ENCODE data around the gene CCND1.

The CCND1 gene

DNA sequence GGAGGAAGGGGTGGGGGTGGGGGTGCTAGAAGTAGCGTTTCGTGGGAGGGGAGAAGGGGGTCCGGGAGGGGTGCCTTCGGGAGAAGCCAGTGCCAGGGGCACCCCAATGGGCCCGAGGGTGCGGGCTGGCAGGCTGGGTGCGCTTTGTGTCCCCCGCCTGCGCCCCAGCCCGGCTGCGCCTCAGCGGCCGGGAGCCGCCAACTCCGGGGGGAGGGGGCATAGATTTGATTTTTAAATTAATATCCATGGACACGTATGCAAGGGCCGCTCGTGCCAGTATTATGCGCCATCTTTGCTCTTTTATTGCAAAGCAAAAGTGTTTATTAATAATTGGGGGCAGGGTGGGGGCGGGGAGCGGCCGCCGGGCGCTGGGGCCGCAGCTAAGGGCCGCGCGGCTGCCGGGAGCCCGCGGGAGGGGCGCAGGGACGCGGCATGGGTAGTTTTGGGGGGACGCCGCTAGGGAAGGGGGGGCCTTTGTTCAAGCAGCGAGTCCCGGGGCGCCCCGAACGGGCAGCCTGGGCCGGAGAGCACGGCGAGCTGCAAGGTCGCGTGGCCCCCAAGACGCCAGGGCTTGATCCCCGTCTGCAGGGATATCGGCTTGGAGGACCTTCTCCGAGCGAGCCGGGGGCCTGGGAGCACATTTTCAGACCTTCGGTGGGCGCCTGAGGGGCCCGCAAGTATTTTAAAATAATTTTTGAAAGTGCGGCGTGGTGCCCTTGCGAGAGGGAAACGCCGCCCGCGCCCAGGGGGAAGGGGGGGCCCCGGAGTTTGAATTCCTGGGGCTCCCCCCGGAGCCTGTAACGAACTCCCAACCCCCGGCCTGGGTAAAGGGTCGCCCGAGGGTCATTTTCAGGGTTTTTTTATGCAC lies 959 bp downstream of the CCND1 start:
- no peak for DNase-seq

DNA sequence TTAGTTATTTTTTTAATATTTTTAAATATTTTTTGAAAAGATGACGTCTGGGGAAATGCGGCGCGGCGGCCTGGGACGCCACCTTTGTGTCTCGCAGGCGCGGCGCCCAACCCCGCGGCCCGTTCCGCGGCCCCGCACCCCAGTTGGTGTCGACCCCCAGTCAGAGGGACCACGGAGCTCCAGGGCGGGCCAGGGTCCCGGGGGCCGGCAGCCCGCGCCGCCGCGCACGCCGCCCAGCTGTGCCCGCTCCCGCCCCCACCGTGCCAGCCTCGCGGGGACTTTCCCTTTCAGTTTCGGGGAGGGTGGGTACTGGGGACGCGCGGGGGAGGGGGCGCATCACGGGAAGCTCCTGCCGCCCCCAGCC lies 1.6 kb downstream of the CCND1 start:
- DNase-seq: peak; percentile 69

DNA sequence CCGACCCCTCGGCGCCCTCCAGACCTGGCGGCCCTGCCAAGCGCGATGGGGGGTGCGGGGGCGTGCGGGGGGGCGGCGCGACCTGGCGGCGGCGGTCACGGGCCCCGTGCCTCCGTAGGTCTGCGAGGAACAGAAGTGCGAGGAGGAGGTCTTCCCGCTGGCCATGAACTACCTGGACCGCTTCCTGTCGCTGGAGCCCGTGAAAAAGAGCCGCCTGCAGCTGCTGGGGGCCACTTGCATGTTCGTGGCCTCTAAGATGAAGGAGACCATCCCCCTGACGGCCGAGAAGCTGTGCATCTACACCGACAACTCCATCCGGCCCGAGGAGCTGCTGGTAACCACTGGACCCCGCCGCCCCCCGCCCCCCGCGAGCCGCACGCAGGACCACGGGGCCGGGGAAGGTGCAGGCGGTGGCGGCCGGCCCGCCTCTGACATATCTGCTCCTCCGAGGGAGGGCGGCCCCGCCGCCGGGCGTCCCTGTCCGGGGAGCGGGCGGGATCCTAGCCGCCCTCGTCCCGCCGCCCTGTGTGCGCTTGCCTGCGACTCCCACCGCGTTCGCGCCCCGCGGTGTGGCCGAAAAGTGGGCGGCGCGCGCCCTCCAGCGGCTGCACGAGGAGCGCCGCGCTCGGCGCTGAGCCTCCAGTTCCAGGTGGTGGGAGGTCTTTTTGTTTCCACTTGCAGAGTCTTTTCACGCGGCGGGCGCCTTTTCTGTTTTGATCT lies 2.1 kb downstream of the CCND1 start:
- peak; percentile 72 for DNase-seq

DNA sequence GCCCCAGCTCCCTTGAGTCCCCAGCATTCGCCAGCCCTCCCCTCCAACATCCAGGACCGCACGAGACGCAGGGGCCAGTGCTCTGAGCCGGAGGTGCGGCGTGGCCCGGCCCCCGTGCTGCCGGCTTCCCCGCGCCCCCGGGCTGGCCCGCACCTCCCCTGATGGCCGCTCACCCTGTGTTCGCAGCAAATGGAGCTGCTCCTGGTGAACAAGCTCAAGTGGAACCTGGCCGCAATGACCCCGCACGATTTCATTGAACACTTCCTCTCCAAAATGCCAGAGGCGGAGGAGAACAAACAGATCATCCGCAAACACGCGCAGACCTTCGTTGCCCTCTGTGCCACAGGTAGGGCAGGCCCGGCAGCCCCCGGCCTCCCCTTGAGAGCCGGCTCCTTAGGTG lies 2.7 kb downstream of the CCND1 start:
- DNase-seq: no peak

DNA sequence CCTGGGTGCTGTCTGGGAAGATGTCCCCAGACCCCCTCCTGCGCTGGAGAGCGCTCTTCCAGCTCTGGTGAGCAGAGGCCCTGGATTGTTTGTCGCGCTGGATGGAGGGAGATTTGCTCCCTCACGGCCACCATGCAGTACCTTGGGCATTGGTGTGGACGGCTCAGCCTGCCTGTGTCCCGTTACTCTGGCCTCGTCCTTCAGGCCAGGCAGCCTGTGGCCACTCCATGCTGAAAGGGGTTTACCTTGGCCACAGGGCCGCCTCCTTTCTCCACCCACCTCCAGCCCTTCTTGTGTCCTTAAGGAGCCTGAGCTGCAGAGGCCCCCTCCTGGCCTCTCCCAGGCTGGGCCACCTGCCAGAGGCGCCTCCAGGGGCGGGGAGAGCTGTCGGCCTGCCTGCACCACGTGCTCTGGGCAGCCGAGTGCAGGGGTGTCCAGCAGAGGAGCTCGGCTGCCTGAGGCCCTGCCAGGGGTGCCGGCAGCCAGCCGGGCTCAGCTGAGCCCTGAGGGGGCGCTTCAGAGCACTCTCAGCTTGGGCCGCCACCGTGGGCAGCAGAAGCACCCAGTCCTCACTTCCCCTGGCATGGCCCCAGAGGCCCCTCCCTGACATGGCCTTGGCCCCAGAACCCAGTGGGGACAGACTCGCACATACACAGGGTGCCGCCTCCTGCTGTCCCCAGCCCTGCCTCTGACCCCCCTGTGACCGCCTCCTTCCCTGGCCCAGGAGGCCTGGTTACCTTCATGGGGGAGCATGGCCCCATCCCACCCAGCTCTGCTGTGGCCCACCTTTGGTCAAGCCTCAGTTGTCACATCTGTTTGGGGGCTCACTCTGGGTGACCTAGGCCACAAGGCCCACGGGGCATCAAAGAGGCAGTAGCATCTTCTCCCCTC lies 3.4 kb downstream of the CCND1 start:
- no peak for DNase-seq

DNA sequence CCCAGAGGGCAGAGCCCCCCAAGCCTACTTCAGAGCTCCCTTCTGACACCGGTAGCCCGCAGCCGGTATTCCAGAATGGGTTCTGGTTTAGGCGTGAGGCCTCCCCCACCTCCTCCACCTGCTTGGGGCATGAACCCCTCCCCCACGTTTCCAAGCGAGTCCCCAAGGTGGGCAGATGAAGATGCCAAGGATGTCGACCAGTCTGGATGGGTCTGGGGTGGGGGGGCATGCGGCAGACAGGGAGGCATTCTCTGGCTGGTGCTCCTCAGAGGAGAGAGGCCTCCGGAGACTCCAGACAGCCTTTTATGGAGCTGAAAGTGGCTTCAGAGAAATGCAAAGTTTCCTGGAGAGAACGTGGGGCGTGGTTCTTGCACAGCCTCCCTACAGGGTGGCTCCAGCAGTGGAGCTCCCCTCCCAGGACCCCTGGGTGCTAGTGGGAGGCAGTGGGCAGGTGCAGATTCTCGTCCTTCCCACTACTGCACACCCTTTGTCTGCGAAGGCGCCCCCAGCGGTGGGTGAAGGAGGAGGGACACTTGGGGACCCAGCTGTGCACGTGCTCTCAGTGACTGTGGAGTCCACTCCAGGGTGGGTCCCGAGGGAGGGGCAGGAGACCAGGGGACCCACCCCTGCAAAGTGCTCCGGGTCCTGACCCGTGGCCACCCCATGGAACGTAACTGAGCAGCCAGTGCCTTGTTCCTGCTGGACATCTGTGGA lies 4.2 kb downstream of the CCND1 start:
- DNase-seq: no peak

DNA sequence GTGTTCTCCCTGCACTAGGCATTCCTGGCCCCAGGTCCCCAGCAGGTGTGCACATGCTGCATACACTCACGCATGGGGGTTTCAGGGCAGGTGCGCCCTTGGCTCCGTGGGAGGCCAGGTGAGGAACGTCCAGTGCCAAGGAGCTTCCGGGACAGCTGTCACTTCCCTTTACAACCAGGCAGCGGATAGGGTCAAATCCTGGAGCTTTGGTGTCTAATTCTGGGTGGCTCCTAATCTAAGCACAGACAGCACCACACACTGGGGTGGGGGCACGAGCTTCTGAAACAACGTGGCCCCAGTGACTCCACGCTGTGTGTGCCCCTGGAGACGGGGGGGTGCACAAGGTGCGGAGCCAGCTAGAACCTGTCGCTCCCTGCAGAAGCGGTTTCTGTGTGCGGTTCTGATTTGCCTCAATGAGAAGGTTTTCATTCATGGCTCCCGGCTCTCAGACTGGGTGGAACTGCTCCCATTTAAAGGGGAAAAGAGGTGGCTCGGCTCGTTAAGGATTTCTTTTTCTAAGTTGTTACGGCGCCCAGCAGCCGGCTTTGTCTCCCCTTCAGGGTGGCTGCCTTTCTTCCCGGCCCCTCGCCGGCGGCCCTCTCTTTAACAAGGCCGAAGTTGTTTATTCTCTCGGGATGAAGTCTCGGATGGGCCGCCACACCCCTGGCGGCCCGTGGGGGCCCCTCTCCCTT lies 5.0 kb downstream of the CCND1 start:
- DNase-seq: no peak

DNA sequence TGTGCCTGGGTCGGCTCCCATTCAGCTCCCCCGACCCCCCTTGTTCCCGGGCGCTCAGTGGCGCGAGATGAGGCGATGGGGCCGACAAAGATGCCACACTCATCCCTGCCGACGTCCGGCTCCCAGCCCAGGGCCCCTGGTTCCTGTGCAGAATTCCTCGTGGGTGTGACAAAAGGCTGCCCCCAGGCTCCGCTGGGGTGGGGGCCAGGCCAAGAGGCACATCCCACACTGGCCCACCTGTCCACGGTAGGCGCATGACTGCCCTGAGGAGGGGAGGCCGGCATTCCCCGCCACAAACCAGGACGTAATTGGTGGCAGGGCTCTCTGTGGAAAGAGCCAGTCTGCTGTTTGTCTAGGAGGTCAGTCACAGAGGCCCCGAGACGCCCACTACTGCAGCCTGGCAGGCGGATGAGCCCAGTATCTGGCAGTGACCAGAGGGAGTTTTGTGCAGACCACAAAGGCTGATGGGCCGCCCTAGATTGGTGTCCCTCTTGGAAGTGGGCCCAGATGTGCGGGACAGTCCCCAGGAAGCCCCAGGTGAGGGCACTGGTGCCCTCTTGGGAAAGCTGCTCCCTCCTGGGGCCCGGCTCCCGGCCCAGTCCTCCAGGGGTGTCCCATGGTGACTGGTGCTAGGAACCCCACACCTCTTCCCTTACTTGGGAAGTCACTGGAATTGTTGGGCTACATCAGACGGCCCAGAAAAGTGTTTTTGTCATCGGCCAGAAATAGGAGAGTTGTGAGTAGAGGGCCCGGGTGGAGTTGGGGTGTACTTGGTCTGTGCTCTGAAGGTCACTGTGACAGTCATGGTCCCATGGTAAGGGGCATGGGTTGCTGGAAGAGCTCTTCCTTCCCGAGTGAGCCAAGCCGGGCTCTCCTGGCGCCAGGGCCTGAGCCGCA lies 5.8 kb downstream of the CCND1 start:
- DNase-seq: no peak

DNA sequence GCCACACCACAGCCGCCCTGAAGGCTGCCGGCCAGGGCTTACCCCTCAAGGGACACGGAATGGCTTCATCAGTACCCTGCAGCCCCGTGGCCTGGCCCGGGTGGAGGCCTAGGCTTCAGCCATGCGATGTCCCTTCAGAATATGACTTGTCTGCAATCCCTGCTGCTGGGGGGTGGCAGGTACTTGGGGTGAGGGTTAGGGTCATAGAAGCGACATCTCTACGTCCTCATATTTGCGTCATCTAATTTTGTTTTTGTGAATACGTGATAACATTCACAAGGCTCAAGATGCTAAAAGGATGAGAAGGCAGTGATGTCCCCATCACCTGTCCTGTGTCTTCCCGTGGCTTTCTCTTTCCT lies 6.4 kb downstream of the CCND1 start:
- DNase-seq: no peak

DNA sequence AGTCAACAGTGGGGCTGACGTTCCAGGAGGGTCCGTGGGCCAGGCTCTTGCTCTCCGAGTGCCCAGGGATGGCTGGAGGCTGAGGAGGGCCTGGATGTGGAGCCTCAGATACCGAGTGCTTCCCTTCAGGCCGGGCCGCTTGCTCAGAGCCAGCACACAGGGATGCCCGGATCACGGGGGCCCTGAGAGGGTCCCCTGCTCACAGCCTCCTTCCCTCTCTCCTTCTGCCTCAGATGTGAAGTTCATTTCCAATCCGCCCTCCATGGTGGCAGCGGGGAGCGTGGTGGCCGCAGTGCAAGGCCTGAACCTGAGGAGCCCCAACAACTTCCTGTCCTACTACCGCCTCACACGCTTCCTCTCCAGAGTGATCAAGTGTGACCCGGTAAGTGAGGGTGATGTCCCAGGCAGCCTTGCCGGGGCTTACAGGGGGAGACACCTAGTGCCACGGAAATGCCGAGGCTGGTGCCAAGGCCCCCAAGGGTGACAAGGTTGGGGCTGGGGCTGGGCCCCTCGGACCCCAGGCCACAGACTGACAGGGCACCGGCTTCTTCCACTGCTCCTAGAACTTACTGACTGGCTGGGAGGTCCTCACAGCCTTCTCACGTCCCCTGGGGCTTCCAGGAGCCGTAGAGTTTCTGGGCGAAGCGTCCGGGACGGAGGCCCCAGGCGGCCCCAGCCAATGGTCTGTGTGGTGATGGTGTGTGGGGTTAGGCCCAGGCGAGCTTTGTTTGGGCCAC lies 7.0 kb downstream of the CCND1 start:
- DNase-seq: no peak

DNA sequence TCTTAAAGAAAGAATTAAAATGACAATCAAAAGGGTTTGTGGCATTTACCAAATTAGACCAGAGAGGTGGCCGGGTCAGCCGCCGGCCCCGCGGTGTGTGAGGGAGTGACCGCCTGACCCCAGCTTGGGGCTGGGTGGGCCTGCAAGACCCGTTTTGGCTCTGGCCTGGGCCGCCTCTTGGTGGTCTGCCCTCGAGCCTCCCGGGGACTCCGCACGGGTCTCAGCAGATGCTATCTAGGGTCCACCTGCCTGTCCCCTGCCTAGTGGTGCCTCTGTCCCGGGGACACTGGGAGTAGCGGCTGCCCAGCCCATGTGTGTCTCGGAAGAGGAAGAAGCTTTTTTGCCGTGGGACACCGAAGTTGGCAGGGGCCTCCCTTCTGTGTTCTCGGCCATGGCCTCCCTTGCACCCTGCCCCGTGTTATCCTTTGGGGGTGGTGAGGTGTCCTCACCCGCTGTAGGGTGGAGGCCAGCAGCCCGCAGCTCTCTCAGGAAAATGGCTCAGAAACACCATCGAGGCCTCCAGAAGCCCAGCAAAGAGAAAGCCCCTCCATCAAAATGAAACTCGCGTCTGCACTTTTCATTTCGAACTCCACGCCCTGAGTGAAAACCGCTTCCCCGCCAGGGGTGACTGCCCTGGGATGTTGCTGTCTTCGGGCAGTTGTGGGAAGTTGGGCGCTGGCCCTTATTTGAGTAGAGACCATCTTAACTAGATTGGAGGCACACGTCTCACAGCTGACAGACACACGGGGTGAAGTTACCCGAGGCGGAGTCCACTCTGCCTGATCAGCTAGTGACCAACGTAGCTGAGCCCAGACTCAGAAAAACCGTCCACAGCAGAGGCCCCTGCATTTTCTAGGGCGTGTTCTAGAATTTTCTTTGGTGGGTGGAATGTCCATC lies 8.0 kb downstream of the CCND1 start:
- no peak for DNase-seq

DNA sequence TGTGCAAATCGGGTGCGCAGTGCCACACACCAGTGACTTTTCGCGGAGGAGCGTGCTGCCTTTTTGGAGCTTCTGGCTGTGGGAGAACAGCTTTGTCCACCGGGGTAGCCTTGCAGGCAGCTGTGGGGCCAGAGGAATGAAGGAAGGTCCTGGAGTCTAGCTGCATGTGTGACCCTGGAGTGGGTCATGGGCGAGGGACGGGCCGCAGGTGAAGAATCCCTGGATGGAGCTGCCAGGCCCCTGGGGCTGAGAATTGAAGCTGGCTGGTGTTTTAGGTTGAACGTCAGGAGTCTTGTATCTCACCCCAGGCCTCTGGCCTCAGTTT lies 8.6 kb downstream of the CCND1 start:
- DNase-seq: no peak

DNA sequence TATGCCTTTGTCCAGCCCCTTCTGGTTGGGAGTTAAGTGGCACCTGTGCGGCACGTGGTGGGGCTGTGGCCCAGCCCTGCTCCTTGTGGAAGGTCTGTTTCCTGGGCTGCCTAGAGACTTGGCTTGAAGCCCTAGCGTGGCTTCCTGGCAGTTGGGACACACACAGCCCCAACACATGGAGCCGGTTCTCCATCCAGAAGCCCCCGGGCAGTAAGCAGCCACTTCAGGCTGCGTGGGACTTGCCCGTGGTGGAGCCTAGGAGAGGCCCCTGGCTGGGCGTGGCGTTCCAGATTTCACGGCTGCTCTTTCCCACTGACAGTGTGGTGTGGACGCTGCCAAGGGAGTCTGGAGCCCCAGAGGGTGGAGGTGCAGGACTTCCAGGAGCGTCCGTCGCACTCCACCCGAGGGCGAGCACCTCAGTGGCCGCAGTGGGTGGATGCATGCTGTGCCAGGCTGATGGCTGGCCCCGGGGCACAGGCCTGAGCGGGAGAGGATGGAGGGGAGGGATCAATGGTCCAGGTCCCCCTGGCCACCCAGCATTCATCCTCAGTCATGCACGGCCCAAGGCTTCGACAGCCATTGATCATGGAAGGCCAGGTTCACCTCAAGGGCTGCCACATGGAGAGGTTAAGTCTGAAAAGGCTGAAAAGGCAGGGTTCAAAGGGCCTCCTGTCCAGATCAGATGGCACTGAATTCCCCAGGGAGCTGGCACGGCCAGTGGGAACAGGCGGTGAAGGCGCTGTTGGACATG lies 9.3 kb downstream of the CCND1 start:
- DNase-seq: no peak

DNA sequence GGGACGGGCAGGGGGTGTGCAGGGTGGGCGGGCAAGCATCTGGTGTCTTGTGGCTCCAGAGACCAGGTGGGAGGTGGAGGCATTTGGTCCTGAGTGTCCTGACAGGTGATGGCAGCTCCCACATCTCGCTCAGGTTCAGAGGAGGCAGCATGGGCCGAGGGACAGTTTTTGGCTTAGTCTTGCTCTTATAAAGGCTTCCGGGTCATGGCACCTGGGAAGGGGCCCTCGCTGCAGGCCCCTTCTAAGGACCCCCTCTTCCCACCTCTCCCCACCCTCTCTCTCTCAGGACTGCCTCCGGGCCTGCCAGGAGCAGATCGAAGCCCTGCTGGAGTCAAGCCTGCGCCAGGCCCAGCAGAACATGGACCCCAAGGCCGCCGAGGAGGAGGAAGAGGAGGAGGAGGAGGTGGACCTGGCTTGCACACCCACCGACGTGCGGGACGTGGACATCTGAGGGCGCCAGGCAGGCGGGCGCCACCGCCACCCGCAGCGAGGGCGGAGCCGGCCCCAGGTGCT lies 9.9 kb downstream of the CCND1 start:
- no peak for DNase-seq

DNA sequence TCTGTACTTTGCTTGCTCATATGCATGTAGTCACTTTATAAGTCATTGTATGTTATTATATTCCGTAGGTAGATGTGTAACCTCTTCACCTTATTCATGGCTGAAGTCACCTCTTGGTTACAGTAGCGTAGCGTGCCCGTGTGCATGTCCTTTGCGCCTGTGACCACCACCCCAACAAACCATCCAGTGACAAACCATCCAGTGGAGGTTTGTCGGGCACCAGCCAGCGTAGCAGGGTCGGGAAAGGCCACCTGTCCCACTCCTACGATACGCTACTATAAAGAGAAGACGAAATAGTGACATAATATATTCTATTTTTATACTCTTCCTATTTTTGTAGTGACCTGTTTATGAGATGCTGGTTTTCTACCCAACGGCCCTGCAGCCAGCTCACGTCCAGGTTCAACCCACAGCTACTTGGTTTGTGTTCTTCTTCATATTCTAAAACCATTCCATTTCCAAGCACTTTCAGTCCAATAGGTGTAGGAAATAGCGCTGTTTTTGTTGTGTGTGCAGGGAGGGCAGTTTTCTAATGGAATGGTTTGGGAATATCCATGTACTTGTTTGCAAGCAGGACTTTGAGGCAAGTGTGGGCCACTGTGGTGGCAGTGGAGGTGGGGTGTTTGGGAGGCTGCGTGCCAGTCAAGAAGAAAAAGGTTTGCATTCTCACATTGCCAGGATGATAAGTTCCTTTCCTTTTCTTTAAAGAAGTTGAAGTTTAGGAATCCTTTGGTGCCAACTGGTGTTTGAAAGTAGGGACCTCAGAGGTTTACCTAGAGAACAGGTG lies 11.1 kb downstream of the CCND1 start:
- DNase-seq: no peak

DNA sequence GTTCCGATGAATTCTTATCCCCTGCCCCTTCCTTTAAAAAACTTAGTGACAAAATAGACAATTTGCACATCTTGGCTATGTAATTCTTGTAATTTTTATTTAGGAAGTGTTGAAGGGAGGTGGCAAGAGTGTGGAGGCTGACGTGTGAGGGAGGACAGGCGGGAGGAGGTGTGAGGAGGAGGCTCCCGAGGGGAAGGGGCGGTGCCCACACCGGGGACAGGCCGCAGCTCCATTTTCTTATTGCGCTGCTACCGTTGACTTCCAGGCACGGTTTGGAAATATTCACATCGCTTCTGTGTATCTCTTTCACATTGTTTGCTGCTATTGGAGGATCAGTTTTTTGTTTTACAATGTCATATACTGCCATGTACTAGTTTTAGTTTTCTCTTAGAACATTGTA lies 12.0 kb downstream of the CCND1 start:
- no peak for DNase-seq

DNA sequence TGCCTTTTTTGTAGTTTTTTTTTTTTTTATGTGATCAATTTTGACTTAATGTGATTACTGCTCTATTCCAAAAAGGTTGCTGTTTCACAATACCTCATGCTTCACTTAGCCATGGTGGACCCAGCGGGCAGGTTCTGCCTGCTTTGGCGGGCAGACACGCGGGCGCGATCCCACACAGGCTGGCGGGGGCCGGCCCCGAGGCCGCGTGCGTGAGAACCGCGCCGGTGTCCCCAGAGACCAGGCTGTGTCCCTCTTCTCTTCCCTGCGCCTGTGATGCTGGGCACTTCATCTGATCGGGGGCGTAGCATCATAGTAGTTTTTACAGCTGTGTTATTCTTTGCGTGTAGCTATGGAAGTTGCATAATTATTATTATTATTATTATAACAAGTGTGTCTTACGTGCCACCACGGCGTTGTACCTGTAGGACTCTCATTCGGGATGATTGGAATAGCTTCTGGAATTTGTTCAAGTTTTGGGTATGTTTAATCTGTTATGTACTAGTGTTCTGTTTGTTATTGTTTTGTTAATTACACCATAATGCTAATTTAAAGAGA lies 12.5 kb downstream of the CCND1 start:
- DNase-seq: no peak
